Activated B cell treated with CpG ODN at 0.5 μM for 24 hours (primary cell): ENCODE measurements around the gene OR8S1. TPM values are rescaled to one million over a fixed set of nuclear protein-coding genes. Genes with fewer than 3 reads are reported as not detected.
"Not testable (repeated sequence)": the region's sequence is repeated elsewhere in the genome, so short reads cannot be mapped to it uniquely, and the experiment has no call there.

Experiments
- ATAC-seq: fragments of 200-7000 bp; cut with Tn5 transposase; one replicate; pipeline ENCODE4 v1.10.0; 2021; ENCODE audit warnings: low read depth, mild to moderate bottlenecking, moderate library complexity
- CTCF ChIA-PET: fragments of 350-600 bp; sonication (Branson Sonifier 250); formaldehyde crosslinking; loops from one replicate; lab custom pipeline; 2021; ENCODE audit warnings: antibody characterized with exemption; lab: Charles Lee
- POLR2A ChIA-PET: fragments of 350-600 bp; sonication (Branson Sonifier 250); formaldehyde crosslinking; loops from one replicate; lab custom pipeline; 2021; ENCODE audit warnings: antibody characterized with exemption; lab: Charles Lee
- DNase-seq: peaks from one replicate; pipeline ENCODE4 v3.0.0; 2022
- H3K27ac Mint-ChIP-seq: one replicate; pipeline ENCODE4 v1.8.0; 2020; ENCODE audit warnings: mixed read lengths
- H3K27me3 Mint-ChIP-seq: one replicate; pipeline ENCODE4 v1.8.0; 2021; ENCODE audit warnings: mixed read lengths
- H3K36me3 Mint-ChIP-seq: one replicate; pipeline ENCODE4 v1.8.0; 2021; ENCODE audit warnings: low read depth, mixed read lengths
- H3K4me1 Mint-ChIP-seq: one replicate; pipeline ENCODE4 v1.8.0; 2021; ENCODE audit warnings: mixed read lengths
- H3K4me3 Mint-ChIP-seq: one replicate; pipeline ENCODE4 v1.8.0; 2020; ENCODE audit warnings: mild to moderate bottlenecking, mixed read lengths
- H3K9me3 Mint-ChIP-seq: one replicate; pipeline ENCODE4 v1.8.0; 2020; ENCODE audit warnings: mixed read lengths
- intact Hi-C: fragments of 100-400 bp; cut with micrococcal nuclease; formaldehyde crosslinking; loops from one replicate; pipeline ENCODE4 v1.15.1; 2024
- total RNA-seq: library from RNA; stranded (reverse); gene quantifications from 2 replicates; pipeline ENCODE4 v1.2.3, GENCODE V29; 2022
- TF ChIP-seq, protein P1 (sequence below): fragments of 200-600 bp; IDR thresholded peaks from one replicate; pipeline ENCODE4 v1.8.0; 2022; ENCODE audit warnings: antibody characterized with exemption, mild to moderate bottlenecking

Gene OR8S1
- total RNA-seq, 1 donor from 2014 or later = not detected

DNA sequence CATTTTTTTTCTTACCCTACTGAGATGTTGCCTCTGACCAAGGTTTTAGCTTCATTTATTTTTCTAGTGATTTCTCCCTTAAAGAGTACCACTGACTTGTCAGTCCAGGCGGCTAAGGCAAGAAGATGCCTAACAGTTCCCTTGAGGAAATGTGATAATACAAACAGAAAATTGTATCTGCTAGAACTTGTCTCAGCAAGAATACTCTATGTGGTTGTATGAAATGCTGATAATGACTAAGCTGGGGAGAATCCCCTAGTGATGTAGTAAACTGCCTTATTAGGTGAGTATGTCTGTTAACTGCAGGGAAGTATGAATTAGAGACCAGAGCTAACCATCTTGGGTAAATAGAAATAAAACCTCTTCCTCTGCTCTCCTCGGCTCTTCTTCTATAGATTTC, 36.4 kb upstream of the OR8S1 start:
- Mint-ChIP-seq H3K9me3 (no peaks in the 10 kb centered on the region), H3K36me3 (no peaks in the 10 kb centered on the region), H3K4me3 (no peak overlapping the region), H3K27me3 (no peaks in the 10 kb centered on the region), H3K27ac (no peak overlapping the region), H3K4me1 (no peaks in the 10 kb centered on the region)
- CTCF ChIA-PET = no interaction called here
- no peak for DNase-seq
- ATAC-seq = no peak
- TF ChIP-seq, protein P1, sequence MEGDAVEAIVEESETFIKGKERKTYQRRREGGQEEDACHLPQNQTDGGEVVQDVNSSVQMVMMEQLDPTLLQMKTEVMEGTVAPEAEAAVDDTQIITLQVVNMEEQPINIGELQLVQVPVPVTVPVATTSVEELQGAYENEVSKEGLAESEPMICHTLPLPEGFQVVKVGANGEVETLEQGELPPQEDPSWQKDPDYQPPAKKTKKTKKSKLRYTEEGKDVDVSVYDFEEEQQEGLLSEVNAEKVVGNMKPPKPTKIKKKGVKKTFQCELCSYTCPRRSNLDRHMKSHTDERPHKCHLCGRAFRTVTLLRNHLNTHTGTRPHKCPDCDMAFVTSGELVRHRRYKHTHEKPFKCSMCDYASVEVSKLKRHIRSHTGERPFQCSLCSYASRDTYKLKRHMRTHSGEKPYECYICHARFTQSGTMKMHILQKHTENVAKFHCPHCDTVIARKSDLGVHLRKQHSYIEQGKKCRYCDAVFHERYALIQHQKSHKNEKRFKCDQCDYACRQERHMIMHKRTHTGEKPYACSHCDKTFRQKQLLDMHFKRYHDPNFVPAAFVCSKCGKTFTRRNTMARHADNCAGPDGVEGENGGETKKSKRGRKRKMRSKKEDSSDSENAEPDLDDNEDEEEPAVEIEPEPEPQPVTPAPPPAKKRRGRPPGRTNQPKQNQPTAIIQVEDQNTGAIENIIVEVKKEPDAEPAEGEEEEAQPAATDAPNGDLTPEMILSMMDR = no peak
- intact Hi-C loops = no loop called here
- POLR2A ChIA-PET = no interaction called here

DNA sequence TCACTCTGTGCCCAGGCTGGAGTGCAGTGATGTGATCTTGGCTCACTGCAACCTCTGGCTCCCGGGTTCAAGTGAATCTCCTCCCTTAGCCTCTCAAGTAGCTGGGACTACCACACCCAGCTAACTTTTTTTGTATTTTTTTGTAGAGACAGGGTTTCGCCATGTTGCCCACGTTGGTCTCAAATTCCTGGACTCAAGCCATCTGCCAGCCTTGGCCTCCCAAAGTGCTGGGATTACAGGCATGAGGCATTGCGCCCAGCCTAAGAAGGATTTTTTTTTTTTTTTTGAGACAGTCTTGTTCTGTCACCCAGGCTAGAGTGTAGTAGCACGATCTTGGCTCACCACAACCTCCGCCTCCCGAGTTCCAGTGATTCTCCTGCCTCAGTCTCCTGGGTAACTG, 36.0 kb upstream of the OR8S1 start:
- H3K36me3 Mint-ChIP-seq, H3K9me3 Mint-ChIP-seq, CTCF ChIA-PET, ATAC-seq, H3K27me3 Mint-ChIP-seq, H3K27ac Mint-ChIP-seq, POLR2A ChIA-PET, H3K4me1 Mint-ChIP-seq, DNase-seq, H3K4me3 Mint-ChIP-seq, intact Hi-C loops: not testable (repeated sequence)

DNA sequence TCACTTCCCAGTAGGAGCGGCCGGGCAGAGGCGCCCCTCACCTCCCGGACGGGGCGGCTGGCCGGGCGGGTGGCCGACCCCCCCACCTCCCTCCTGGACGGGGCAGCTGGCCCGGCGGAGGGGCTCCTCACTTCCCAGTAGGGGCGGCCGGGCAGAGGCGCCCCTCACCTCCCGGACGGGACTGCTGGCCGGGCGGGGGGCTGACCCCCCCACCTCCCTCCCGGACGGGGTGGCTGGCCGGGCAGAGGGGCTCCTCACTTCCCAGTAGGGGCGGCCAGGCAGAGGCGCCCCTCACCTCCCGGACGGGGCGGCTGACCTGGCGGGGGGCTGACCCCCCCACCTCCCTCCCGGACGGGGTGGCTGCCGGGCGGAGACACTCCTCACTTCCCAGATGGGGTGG, 25.2 kb upstream of the OR8S1 start:
- H3K27me3 Mint-ChIP-seq = peaks cover 14% of the 10 kb centered on the region
- ATAC-seq, POLR2A ChIA-PET: not testable (repeated sequence)

DNA sequence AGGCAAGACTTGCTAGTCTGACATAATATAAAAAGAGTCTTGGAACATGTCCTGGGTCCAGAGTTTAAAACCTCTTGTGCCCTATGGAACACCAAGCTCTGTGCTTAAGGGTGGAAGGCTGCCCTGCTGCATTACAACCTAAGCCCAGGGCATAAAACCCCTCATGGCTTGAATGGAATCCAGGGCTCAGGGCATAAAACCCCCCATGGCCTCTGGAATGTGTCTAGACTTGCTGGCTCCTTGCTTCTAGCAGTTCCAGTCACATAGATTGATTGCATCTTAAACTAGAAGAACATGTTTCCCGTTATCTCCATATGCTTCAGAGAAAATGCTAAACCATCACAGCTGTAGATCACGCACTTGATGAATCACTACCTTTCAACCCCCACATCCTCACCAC, 18.6 kb upstream of the OR8S1 start:
- H3K4me3 Mint-ChIP-seq, intact Hi-C loops, POLR2A ChIA-PET, DNase-seq, H3K27ac Mint-ChIP-seq, H3K4me1 Mint-ChIP-seq, H3K36me3 Mint-ChIP-seq, ATAC-seq: not testable (repeated sequence)
- CTCF ChIA-PET = interaction anchor here (0.6 kb wide), 1 partner anchor 8 kb away, joined by 3 read pairs; no protein-coding TSS in a partner anchor
- peaks cover 17% of the 10 kb centered on the region for H3K27me3 Mint-ChIP-seq
- peaks cover 19% of the 10 kb centered on the region for H3K9me3 Mint-ChIP-seq

More for the DNA sequence above, 25.2 kb upstream of the OR8S1 start:
- H3K4me1 Mint-ChIP-seq, H3K36me3 Mint-ChIP-seq, H3K9me3 Mint-ChIP-seq, H3K27ac Mint-ChIP-seq, H3K4me3 Mint-ChIP-seq, DNase-seq, CTCF ChIA-PET, intact Hi-C loops: not testable (repeated sequence)

DNA sequence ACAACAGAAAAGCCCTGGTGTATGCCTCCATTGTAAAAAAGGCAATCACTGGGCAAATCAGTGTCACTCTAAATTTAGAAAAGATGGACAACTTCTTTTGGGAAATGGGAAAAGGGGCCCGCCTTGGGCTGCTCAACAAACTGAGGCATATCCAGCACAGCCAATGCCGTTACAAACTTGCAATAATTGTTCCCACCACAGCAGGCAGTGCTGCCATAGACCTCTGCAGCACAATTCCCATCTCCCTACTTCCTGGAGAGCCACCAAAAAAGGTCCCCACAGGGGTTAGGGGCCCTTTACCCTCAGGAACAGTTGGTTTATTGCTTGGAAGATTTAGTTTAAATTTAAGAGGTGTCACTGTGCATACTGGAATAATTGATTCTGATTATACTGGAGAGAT, 16.4 kb upstream of the OR8S1 start:
- no peak for DNase-seq
- CTCF ChIA-PET = no interaction called here
- H3K27ac Mint-ChIP-seq = no peak overlapping the region
- no peak overlapping the region for H3K4me3 Mint-ChIP-seq
- TF ChIP-seq, protein P1 = no peak
- intact Hi-C loops = no loop called here
- POLR2A ChIA-PET = no interaction called here
- ATAC-seq = no peak
- H3K27me3 Mint-ChIP-seq = peaks cover 13% of the 10 kb centered on the region
- H3K4me1 Mint-ChIP-seq = peaks cover 3% of the 10 kb centered on the region
- H3K36me3 Mint-ChIP-seq = no peaks in the 10 kb centered on the region
- H3K9me3 Mint-ChIP-seq = peaks cover 19% of the 10 kb centered on the region

DNA sequence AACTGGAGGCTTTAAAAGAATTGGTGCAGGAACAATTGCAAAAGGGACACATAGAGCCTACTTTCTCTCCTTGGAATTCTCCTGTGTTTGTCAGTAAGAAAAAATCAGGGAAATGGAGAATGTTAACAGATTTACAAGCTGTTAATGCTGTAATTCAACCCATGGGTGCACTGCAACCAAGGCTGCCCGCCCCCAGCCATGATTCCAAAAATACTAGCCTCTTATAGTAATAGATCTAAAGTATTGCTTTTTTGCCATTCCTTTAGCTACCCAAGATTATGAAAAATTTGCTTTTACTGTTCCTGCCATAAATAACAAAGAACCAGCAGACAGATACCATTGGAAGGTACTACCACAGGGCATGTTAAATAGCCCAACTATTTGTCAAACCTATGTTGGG, 15.3 kb upstream of the OR8S1 start:
- H3K27ac Mint-ChIP-seq = no peak overlapping the region
- intact Hi-C loops = no loop called here
- H3K9me3 Mint-ChIP-seq = peaks cover 25% of the 10 kb centered on the region
- CTCF ChIA-PET = no interaction called here
- peaks cover 8% of the 10 kb centered on the region for H3K27me3 Mint-ChIP-seq
- ATAC-seq = no peak
- H3K36me3 Mint-ChIP-seq = no peaks in the 10 kb centered on the region
- peaks cover 3% of the 10 kb centered on the region for H3K4me1 Mint-ChIP-seq
- H3K4me3 Mint-ChIP-seq = no peak overlapping the region
- DNase-seq = no peak
- POLR2A ChIA-PET = no interaction called here
- TF ChIP-seq, protein P1 = no peak

DNA sequence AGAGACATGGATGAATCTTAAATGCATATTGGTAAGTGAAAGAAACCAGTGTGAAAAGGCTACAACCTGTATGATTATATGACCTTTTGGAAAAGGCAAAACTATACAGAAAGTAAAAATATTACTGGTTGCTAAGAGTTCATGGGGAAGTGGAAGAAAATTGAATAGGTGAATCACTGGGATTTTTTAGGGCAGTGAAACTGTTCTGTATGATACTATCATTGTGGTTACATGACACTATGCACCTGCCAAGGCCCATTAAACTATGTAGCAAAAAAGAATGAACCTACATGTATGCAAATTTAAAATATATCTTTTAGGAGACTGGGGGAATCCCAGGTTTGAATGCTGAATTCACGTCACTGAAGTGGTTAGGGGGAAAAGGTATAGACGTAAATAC, 12.6 kb upstream of the OR8S1 start:
- POLR2A ChIA-PET = no interaction called here
- intact Hi-C loops = no loop called here
- H3K4me1 Mint-ChIP-seq = peaks cover 3% of the 10 kb centered on the region
- TF ChIP-seq, protein P1 = no peak
- H3K36me3 Mint-ChIP-seq = no peaks in the 10 kb centered on the region
- no peak overlapping the region for H3K4me3 Mint-ChIP-seq
- no peaks in the 10 kb centered on the region for H3K27me3 Mint-ChIP-seq
- DNase-seq (no peak), ATAC-seq (peak; percentile 40)
- peaks cover 25% of the 10 kb centered on the region for H3K9me3 Mint-ChIP-seq
- no peak overlapping the region for H3K27ac Mint-ChIP-seq
- CTCF ChIA-PET = no interaction called here
